Mesenchymal stem cell (in vitro differentiated cells and primary cell): Measurements from ENCODE around the gene CDK15.

Experiments used
- DNase-seq: peaks from one replicate; pipeline ENCODE4 v3.0.0-alpha.2; 2013
- H2AFZ ChIP-seq: one replicate; pipeline ENCODE4 v1.6.1; 2013; ENCODE audit warnings: low read depth, mild to moderate bottlenecking, control low read depth, inconsistent platforms, low read length, moderate library complexity
- H2AK5ac ChIP-seq: 2 replicates; pipeline ENCODE4 v1.6.1; 2013; ENCODE audit warnings: low read length, moderate library complexity, mild to moderate bottlenecking, inconsistent platforms; ENCODE audit not compliant: severe bottlenecking
- H2BK120ac ChIP-seq: one replicate; pipeline ENCODE4 v1.6.1; 2013; ENCODE audit warnings: low read depth, mild to moderate bottlenecking, inconsistent platforms, low read length, moderate library complexity
- H2BK12ac ChIP-seq, 2 experiments: one replicate each; pipeline ENCODE4 v1.6.1; 2013; ENCODE audit warnings: inconsistent platforms in 2 of 2, low read length in 2 of 2, mild to moderate bottlenecking in 2 of 2, moderate library complexity in 2 of 2, control low read depth in 1 of 2
- H2BK15ac ChIP-seq: one replicate; pipeline ENCODE4 v1.6.1; 2013; ENCODE audit warnings: mild to moderate bottlenecking, low read depth, inconsistent platforms; ENCODE audit not compliant: poor library complexity, severe bottlenecking
- H2BK5ac ChIP-seq: 2 replicates; pipeline ENCODE4 v1.6.1; 2013; ENCODE audit warnings: low read depth, mild to moderate bottlenecking, low read length, control low read depth, inconsistent platforms; ENCODE audit not compliant: poor library complexity, severe bottlenecking
- H3K14ac ChIP-seq, 2 experiments: one replicate each; pipeline ENCODE4 v1.6.1; 2013; ENCODE audit warnings: inconsistent platforms in 2 of 2, low read length in 2 of 2, control low read depth in 1 of 2, mild to moderate bottlenecking in 1 of 2, moderate library complexity in 1 of 2
- H3K18ac ChIP-seq, 2 experiments: one replicate each; pipeline ENCODE4 v1.6.1; 2013; ENCODE audit warnings: inconsistent platforms in 2 of 2, low read length in 2 of 2, control low read depth in 1 of 2, low read depth in 1 of 2, mild to moderate bottlenecking in 1 of 2
- H3K23ac ChIP-seq, 2 experiments: one replicate each; pipeline ENCODE4 v1.6.1; 2013; ENCODE audit warnings: inconsistent platforms in 2 of 2, low read length in 2 of 2, mild to moderate bottlenecking in 2 of 2, moderate library complexity in 2 of 2, control low read depth in 1 of 2
- H3K27ac ChIP-seq: 2 replicates; pipeline ENCODE4 v1.5.1; 2013; ENCODE audit warnings: mild to moderate bottlenecking, moderate library complexity, low read length, control low read depth, inconsistent platforms; ENCODE audit not compliant: poor library complexity, severe bottlenecking
- H3K27me3 ChIP-seq, 2 experiments: 2 replicates each; pipeline versions ENCODE4 v1.6.1 to v1.7.0; 2013; ENCODE audit warnings: low read length in 2 of 2, mild to moderate bottlenecking in 2 of 2, moderate library complexity in 2 of 2, control low read depth in 1 of 2, inconsistent platforms in 1 of 2; ENCODE audit not compliant: control insufficient read depth in 1 of 2, insufficient read depth in 1 of 2
- H3K36me3 ChIP-seq, 2 experiments: 2 replicates each; pipeline versions ENCODE4 v1.6.1 to v1.7.0; 2013; ENCODE audit warnings: low read length in 2 of 2, control low read depth in 1 of 2, inconsistent platforms in 1 of 2, low read depth in 1 of 2, mild to moderate bottlenecking in 1 of 2; ENCODE audit not compliant: insufficient read depth in 2 of 2, control insufficient read depth in 1 of 2
- H3K4ac ChIP-seq, 2 experiments: one replicate each; pipeline ENCODE4 v1.6.1; 2013; ENCODE audit warnings: inconsistent platforms in 2 of 2, low read length in 2 of 2, mild to moderate bottlenecking in 2 of 2, moderate library complexity in 2 of 2, control low read depth in 1 of 2, low read depth in 1 of 2
- H3K4me1 ChIP-seq: 2 replicates; pipeline ENCODE4 v1.6.1; 2013; ENCODE audit warnings: low read depth, low read length, control low read depth; ENCODE audit not compliant: control insufficient read depth, insufficient read depth
- H3K4me2 ChIP-seq: 2 replicates; pipeline ENCODE4 v1.6.1; 2013; ENCODE audit warnings: low read length, mild to moderate bottlenecking, inconsistent platforms; ENCODE audit not compliant: poor library complexity, severe bottlenecking
- H3K4me3 ChIP-seq, 2 experiments: 2 replicates each; pipeline versions ENCODE4 v1.5.1 to v1.7.0; 2013; ENCODE audit warnings: low read length in 2 of 2, mild to moderate bottlenecking in 2 of 2, control low read depth in 1 of 2, low read depth in 1 of 2; ENCODE audit not compliant: insufficient read depth in 1 of 2
- H3K79me1 ChIP-seq: replicated peaks from 2 replicates; pipeline ENCODE4 v1.6.1; 2013; ENCODE audit warnings: mild to moderate bottlenecking, control low read depth, low read length, inconsistent platforms; ENCODE audit not compliant: poor library complexity, severe bottlenecking
- H3K9ac ChIP-seq: 2 replicates; pipeline ENCODE4 v1.7.0; 2013; ENCODE audit warnings: mild to moderate bottlenecking, low read length, moderate library complexity
- H3K9me3 ChIP-seq: 2 replicates; pipeline ENCODE4 v1.7.0; 2013; ENCODE audit warnings: mild to moderate bottlenecking, low read length; ENCODE audit not compliant: control insufficient read depth
- H4K8ac ChIP-seq: one replicate; pipeline ENCODE4 v1.6.1; 2013; ENCODE audit warnings: inconsistent platforms, mild to moderate bottlenecking, low read length, moderate library complexity
- H4K91ac ChIP-seq: one replicate; pipeline ENCODE4 v1.6.1; 2013; ENCODE audit warnings: mild to moderate bottlenecking, low read length, inconsistent platforms
- WGBS: methylation state at CpG from one replicate; pipeline ENCODE4 v1.1.7; 2013; ENCODE audit warnings: mixed read lengths; 5-methylcytosine and 5-hydroxymethylcytosine counted together

The CDK15 gene

GRCh38 chr2:201859949-201860348, 53.6 kb downstream of the CDK15 start:
- H3K36me3 ChIP-seq, result no peaks in the 10 kb centered on the region
- H2AFZ ChIP-seq, result no peak overlapping the region
- no peak overlapping the region for H2BK120ac ChIP-seq
- H3K27ac ChIP-seq, result no peak overlapping the region
- DNase-seq, result peak; percentile 88
- H2BK15ac ChIP-seq, result no peak overlapping the region
- H2BK12ac ChIP-seq, result no peak overlapping the region
- H3K9ac ChIP-seq, result no peak overlapping the region
- no peaks in the 10 kb centered on the region for H3K9me3 ChIP-seq
- 48% methylated on average over 3 of the region's 5 CpGs for WGBS
- H3K23ac ChIP-seq, result no peak overlapping the region
- no peak overlapping the region for H4K91ac ChIP-seq
- H3K14ac ChIP-seq, result no peak overlapping the region
- peaks cover 4% of the 10 kb centered on the region for H3K4me1 ChIP-seq
- no peak overlapping the region for H3K4me2 ChIP-seq
- peak overlapping the region in 1 of 2 experiments; percentile 42 for H3K18ac ChIP-seq
- no peak overlapping the region for H2BK5ac ChIP-seq
- H2AK5ac ChIP-seq, result peak overlapping the region; percentile 68
- H3K4ac ChIP-seq, result no peak overlapping the region
- H3K79me1 ChIP-seq, result no peaks in the 10 kb centered on the region
- no peak overlapping the region for H4K8ac ChIP-seq
- H3K27me3 ChIP-seq, result peaks cover 0 to 10% of the 10 kb centered on the region in 2 experiments
- H3K4me3 ChIP-seq, result no peak overlapping the region

GRCh38 chr2:201860636-201861066, 54.3 kb downstream of the CDK15 start:
- H2BK15ac ChIP-seq, result no peak overlapping the region
- no peaks in the 10 kb centered on the region for H3K36me3 ChIP-seq
- no peak overlapping the region for H3K23ac ChIP-seq
- no peak overlapping the region for H2AK5ac ChIP-seq
- no peak overlapping the region for H4K91ac ChIP-seq
- H3K9me3 ChIP-seq, result no peaks in the 10 kb centered on the region
- 20% methylated on average over 5 of the region's 5 CpGs for WGBS
- no peak overlapping the region for H3K4ac ChIP-seq
- no peaks in the 10 kb centered on the region for H3K79me1 ChIP-seq
- H2BK120ac ChIP-seq, result no peak overlapping the region
- H3K18ac ChIP-seq, result no peak overlapping the region
- H4K8ac ChIP-seq, result no peak overlapping the region
- no peak overlapping the region for H3K4me3 ChIP-seq
- peak overlapping the region in 1 of 2 experiments; percentile 83 for H2BK12ac ChIP-seq
- H3K4me1 ChIP-seq, result peaks cover 4% of the 10 kb centered on the region
- no peak overlapping the region for H3K4me2 ChIP-seq
- H3K27me3 ChIP-seq, result peaks cover 0 to 12% of the 10 kb centered on the region in 2 experiments
- no peak overlapping the region for H3K27ac ChIP-seq
- no peak overlapping the region for H2BK5ac ChIP-seq
- DNase-seq, result peak; percentile 91
- no peak overlapping the region for H3K14ac ChIP-seq
- H3K9ac ChIP-seq, result no peak overlapping the region
- H2AFZ ChIP-seq, result no peak overlapping the region

- Histone ChIP-seq H3K27me3 (peaks cover 0 to 18% of the 10 kb centered on the region in 2 experiments), H2BK5ac (no peak overlapping the region), H2BK15ac (no peak overlapping the region), H3K36me3 (no peaks in the 10 kb centered on the region), H3K4ac (no peak overlapping the region), H2BK120ac (no peak overlapping the region), H2AK5ac (no peak overlapping the region), H2AFZ (no peak overlapping the region), H3K14ac (no peak overlapping the region), H3K4me1 (peaks cover 6% of the 10 kb centered on the region), H2BK12ac (no peak overlapping the region), H4K8ac (no peak overlapping the region), H3K4me3 (no peak overlapping the region), H3K4me2 (no peak overlapping the region), H3K79me1 (no peaks in the 10 kb centered on the region), H3K18ac (no peak overlapping the region), H3K23ac (no peak overlapping the region), H3K27ac (no peak overlapping the region), H4K91ac (no peak overlapping the region), H3K9me3 (no peaks in the 10 kb centered on the region), H3K9ac (no peak overlapping the region)
- 92% methylated on average over 7 of the region's 7 CpGs for WGBS
- no peak for DNase-seq
Measured at GRCh38 chr2:201862843-201863242, 56.5 kb downstream of the CDK15 start.

- H3K9me3 ChIP-seq, result no peaks in the 10 kb centered on the region
- H2BK15ac ChIP-seq, result no peak overlapping the region
- H3K18ac ChIP-seq, result peak overlapping the region in 1 of 2 experiments; percentile 74
- no peak overlapping the region for H3K9ac ChIP-seq
- H2AK5ac ChIP-seq, result no peak overlapping the region
- DNase-seq, result no peak
- H3K23ac ChIP-seq, result peak overlapping the region in 1 of 2 experiments; percentile 74
- peak overlapping the region; percentile 12 for H4K8ac ChIP-seq
- H2BK120ac ChIP-seq, result no peak overlapping the region
- H3K79me1 ChIP-seq, result no peaks in the 10 kb centered on the region
- no peak overlapping the region for H3K27ac ChIP-seq
- H2AFZ ChIP-seq, result no peak overlapping the region
- no peak overlapping the region for H3K4ac ChIP-seq
- H3K27me3 ChIP-seq, result peaks cover 0 to 14% of the 10 kb centered on the region in 2 experiments
- H3K4me3 ChIP-seq, result no peak overlapping the region
- H3K14ac ChIP-seq, result no peak overlapping the region
- H3K4me1 ChIP-seq, result peaks cover 1% of the 10 kb centered on the region
- no peak overlapping the region for H2BK5ac ChIP-seq
- H3K4me2 ChIP-seq, result no peak overlapping the region
- H2BK12ac ChIP-seq, result no peak overlapping the region
- no peak overlapping the region for H4K91ac ChIP-seq
- WGBS, result 65% methylated on average over 4 of the region's 5 CpGs
- H3K36me3 ChIP-seq, result no peaks in the 10 kb centered on the region
Measured at GRCh38 chr2:201866643-201867473, 60.5 kb downstream of the CDK15 start.
